Aorta (tissue), 5 donors: Measurements from ENCODE around the gene OTOF. TPM values are rescaled to one million over a fixed set of nuclear protein-coding genes. Genes with fewer than 3 reads are reported as not detected.

ENCODE experiments used
- ATAC-seq: fragments of 200-7000 bp; cut with Tn5 transposase; one replicate; pipeline ENCODE4 v1.9.1; 2022; ENCODE audit warnings: moderate library complexity; ENCODE audit not compliant: low FRiP score
- DNase-seq, 2 donors: peaks; one replicate each; pipeline ENCODE4 v3.0.0-alpha.2; 2020
- H3K27ac ChIP-seq, 2 donors: one replicate each; pipeline ENCODE4 v1.5.1; 2013; ENCODE audit warnings: low read length in 2 of 2, mild to moderate bottlenecking in 2 of 2, moderate library complexity in 2 of 2, control low read depth in 1 of 2, inconsistent platforms in 1 of 2, low read depth in 1 of 2
- H3K27me3 ChIP-seq, 2 donors: one replicate each; pipeline ENCODE4 v1.6.1; 2013; ENCODE audit warnings: control low read depth in 1 of 2, low read length in 1 of 2, mild to moderate bottlenecking in 1 of 2, moderate library complexity in 1 of 2; ENCODE audit not compliant: insufficient read depth in 2 of 2, control insufficient read depth in 1 of 2
- H3K36me3 ChIP-seq, 2 donors: one replicate each; pipeline ENCODE4 v1.6.1; 2013; ENCODE audit warnings: control low read depth in 1 of 2, low read length in 1 of 2, mild to moderate bottlenecking in 1 of 2; ENCODE audit not compliant: insufficient read depth in 2 of 2, control insufficient read depth in 1 of 2
- H3K4me1 ChIP-seq, 2 donors: one replicate each; pipeline ENCODE4 v1.6.1; 2013; ENCODE audit warnings: low read length in 2 of 2, control low read depth in 1 of 2, mild to moderate bottlenecking in 1 of 2, moderate library complexity in 1 of 2; ENCODE audit not compliant: insufficient read depth in 2 of 2, control insufficient read depth in 1 of 2
- H3K4me3 ChIP-seq, 2 donors: one replicate each; pipeline ENCODE4 v1.5.1; 2013; ENCODE audit warnings: low read length in 2 of 2, control low read depth in 1 of 2, mild to moderate bottlenecking in 1 of 2
- H3K9me3 ChIP-seq: one replicate; pipeline ENCODE4 v1.6.1; 2013; ENCODE audit warnings: mild to moderate bottlenecking, low read length; ENCODE audit not compliant: control insufficient read depth
- WGBS, 2 donors: extraction: QIAGEN DNeasy Blood & Tissue Kit; methylation state at CpG; one replicate each; pipeline ENCODE4 v1.1.7; 2013; 5-methylcytosine and 5-hydroxymethylcytosine counted together
- intact Hi-C, 2 donors: fragments of 100-400 bp; cut with DNase I; formaldehyde crosslinking; loops; one replicate each; pipeline versions ENCODE4 v1.14.2 to v1.15.0; 2022
- polyA plus RNA-seq, 2 donors: library from polyadenylated mRNA; stranded (reverse); fragments of 200-250 nt; gene quantifications; one replicate each; pipeline ENCODE4 v1.2.3, GENCODE V29; 2013
- total RNA-seq, 2 donors: library from RNA; stranded (reverse); fragmentation: NEBNext Ultra II Directional; extraction: Animal tissue kit (Norgen Biotek cat#: 25700); gene quantifications; one replicate each; pipeline ENCODE4 v1.2.1, GENCODE V29; 2021
- donor health status: healthy with polysubstance abuse.
- donor health status: Bipolar disorder and iron deficiency.
- donor health status: DM: no; HTN: no; CAD: no.
- donor health status: DM: no; HTN: no; CAD: no.
- donor health status: DM: yes; HTN: yes; CAD: no.

The OTOF gene
- total and polyA plus RNA-seq, 4 donors = 0.06 to 0.24 TPM; not detected in 2

GRCh38 chr2:26407526-26407925, 70.4 kb downstream of the OTOF start:
- 68 to 70% methylated on average over 9 of the region's 9 CpGs for WGBS, 2 donors
- intact Hi-C loops = no loop called here
- H3K4me1 ChIP-seq = no peaks in the 10 kb centered on the region

More at GRCh38 chr2:26407526-26407925, 70.4 kb downstream of the OTOF start:
- no peaks in the 10 kb centered on the region for H3K36me3 ChIP-seq
- no peak overlapping the region for H3K27ac ChIP-seq
- no peaks in the 10 kb centered on the region for H3K27me3 ChIP-seq
- no peak for ATAC-seq
- no peaks in the 10 kb centered on the region for H3K9me3 ChIP-seq
- DNase-seq = no peak
- no peak overlapping the region for H3K4me3 ChIP-seq

Other genes with a start within 250 kb of the OTOF start
- 100 to 1,000 TPM; 102 to 109 TPM for gene HADHA, start 233.5 kb downstream of the OTOF start, total RNA-seq
- 10 to 100 TPM; 76.0 to 76.4 TPM for gene HADHA, start 233.5 kb downstream of the OTOF start, polyA plus RNA-seq
- gene HADHB, start 233.2 kb downstream of the OTOF start, total RNA-seq = 10 to 100 TPM; 88.1 to 95.7 TPM
- gene HADHB, start 233.2 kb downstream of the OTOF start, polyA plus RNA-seq = 10 to 100 TPM; 83.1 to 84.5 TPM
- 10 to 100 TPM; 12.3 to 15.8 TPM for gene SELENOI, start 132.0 kb downstream of the OTOF start, total RNA-seq
- 1 to 10 TPM; 1.4 to 2.8 TPM for gene SELENOI, start 132.0 kb downstream of the OTOF start, polyA plus RNA-seq
- gene ADGRF3, start 131.3 kb downstream of the OTOF start, total RNA-seq = under 1 TPM in 1 of 2 donors, not detected in 1; 0.13 TPM
- gene ADGRF3, start 131.3 kb downstream of the OTOF start, polyA plus RNA-seq = under 1 TPM in 1 of 2 donors, not detected in 1; 0.08 TPM
- under 1 TPM in 1 of 2 donors, not detected in 1; 0.51 TPM for gene DRC1, start 76.2 kb downstream of the OTOF start, total RNA-seq
- gene DRC1, start 76.2 kb downstream of the OTOF start, polyA plus RNA-seq = not detected
- under 1 TPM in 1 of 2 donors, not detected in 1; 0.60 TPM for gene CIB4, start 163.2 kb upstream of the OTOF start, total RNA-seq
- not detected for gene CIB4, start 163.2 kb upstream of the OTOF start, polyA plus RNA-seq
- gene KCNK3, start 214.6 kb upstream of the OTOF start, total RNA-seq = 10 to 100 TPM in 1 of 2 donors, 1 to 10 TPM in 1; 8.7 to 14.7 TPM
- gene KCNK3, start 214.6 kb upstream of the OTOF start, polyA plus RNA-seq = 1 to 10 TPM in 1 of 2 donors, under 1 TPM in 1; 0.63 to 6.5 TPM